PC-9 (cell line): ENCODE data around the gene RFX7. TPM values are rescaled to one million over a fixed set of nuclear protein-coding genes. Genes with fewer than 3 reads are reported as not detected.

Source experiments
- BruUV-seq: library from RNA; stranded (reverse); fragments of 400-500 nt; replicated peaks from 2 replicates; lab custom pipeline; 2021; lab: Mats Ljungman, UMichigan
- CTCF ChIA-PET: fragments of 300-600 bp; sonication (Branson Sonifier 250); formaldehyde crosslinking; loops from one replicate; lab custom pipeline; 2022; ENCODE audit warnings: antibody characterized with exemption; lab: Charles Lee
- POLR2A ChIA-PET: fragments of 300-600 bp; sonication (Branson Sonifier 250); formaldehyde crosslinking; loops from one replicate; lab custom pipeline; 2022; ENCODE audit warnings: antibody characterized with exemption; ENCODE audit not compliant: unreplicated experiment; lab: Charles Lee
- DNase-seq, 2 experiments: peaks; one replicate each; pipeline versions ENCODE4 v3.0.0 to v3.0.0-alpha.2; 2015 to 2022; ENCODE audit warnings: mixed read lengths in 1 of 2
- H2AFZ ChIP-seq: fragments of 200-600 bp; sonication (generic); 2 replicates; pipeline ENCODE4 v1.8.1; 2017; ENCODE audit warnings: antibody characterized with exemption
- H3F3A ChIP-seq: fragments of 200-600 bp; sonication (generic); 2 replicates; pipeline ENCODE4 v1.8.1; 2017; ENCODE audit warnings: antibody characterized with exemption, mild to moderate bottlenecking, low read depth; ENCODE audit not compliant: insufficient read depth
- H3K27ac ChIP-seq: fragments of 200-600 bp; sonication (generic); 2 replicates; pipeline ENCODE4 v1.6.1; 2016; ENCODE audit warnings: mixed run types
- H3K27me3 ChIP-seq: fragments of 200-600 bp; sonication (generic); 2 replicates; pipeline ENCODE4 v1.6.1; 2016; ENCODE audit warnings: low read depth, mixed run types; ENCODE audit not compliant: insufficient read depth
- H3K36me3 ChIP-seq: fragments of 200-600 bp; sonication (generic); 2 replicates; pipeline ENCODE4 v1.6.1; 2016; ENCODE audit warnings: low read depth, mixed run types
- H3K4me1 ChIP-seq: fragments of 200-600 bp; sonication (generic); replicated peaks from 2 replicates; pipeline ENCODE4 v1.6.1; 2016; ENCODE audit warnings: mixed run types; ENCODE audit not compliant: insufficient read depth
- H3K4me2 ChIP-seq: fragments of 200-600 bp; sonication (generic); 2 replicates; pipeline ENCODE4 v1.6.1; 2017; ENCODE audit warnings: mixed run types
- H3K4me3 ChIP-seq: fragments of 200-600 bp; sonication (generic); 2 replicates; pipeline ENCODE4 v1.6.1; 2016; ENCODE audit warnings: mixed run types
- H3K79me2 ChIP-seq: fragments of 200-600 bp; sonication (generic); 2 replicates; pipeline ENCODE4 v1.6.1; 2017; ENCODE audit warnings: low read depth, mixed run types
- H3K9me2 ChIP-seq: fragments of 200-600 bp; sonication (generic); 2 replicates; pipeline ENCODE4 v1.8.1; 2017; ENCODE audit warnings: mild to moderate bottlenecking; ENCODE audit not compliant: insufficient read depth
- H3K9me3 ChIP-seq: fragments of 200-600 bp; sonication (generic); 2 replicates; pipeline ENCODE4 v1.8.1; 2016; ENCODE audit warnings: low read depth; ENCODE audit not compliant: insufficient read depth
- H4K20me1 ChIP-seq: fragments of 200-600 bp; sonication (generic); 2 replicates; pipeline ENCODE4 v1.8.1; 2017; ENCODE audit not compliant: insufficient read depth
- EZH2 ChIP-seq: fragments of 200-600 bp; sonication (generic); IDR thresholded peaks from 2 replicates; pipeline ENCODE4 v1.8.0; 2017; ENCODE audit warnings: antibody characterized with exemption, low read depth
- intact Hi-C: fragments of 100-400 bp; cut with micrococcal nuclease; formaldehyde crosslinking; loops from one replicate; pipeline ENCODE4 v1.10.0; 2022; ENCODE audit not compliant: unreplicated experiment
- total RNA-seq: library from RNA; stranded (reverse); gene quantifications from 2 replicates; pipeline ENCODE4 v1.2.3, GENCODE V29; 2021
- TF ChIP-seq, protein P1 (sequence below): fragments of 200-600 bp; sonication (generic); conservative IDR thresholded peaks from 2 replicates; pipeline ENCODE4 v1.6.1; 2017; ENCODE audit warnings: mixed run types, antibody characterized with exemption, mild to moderate bottlenecking, moderate library complexity

Gene RFX7
- total RNA-seq, 1 experiment from 2014 or later, result 24.6 TPM

DNA sequence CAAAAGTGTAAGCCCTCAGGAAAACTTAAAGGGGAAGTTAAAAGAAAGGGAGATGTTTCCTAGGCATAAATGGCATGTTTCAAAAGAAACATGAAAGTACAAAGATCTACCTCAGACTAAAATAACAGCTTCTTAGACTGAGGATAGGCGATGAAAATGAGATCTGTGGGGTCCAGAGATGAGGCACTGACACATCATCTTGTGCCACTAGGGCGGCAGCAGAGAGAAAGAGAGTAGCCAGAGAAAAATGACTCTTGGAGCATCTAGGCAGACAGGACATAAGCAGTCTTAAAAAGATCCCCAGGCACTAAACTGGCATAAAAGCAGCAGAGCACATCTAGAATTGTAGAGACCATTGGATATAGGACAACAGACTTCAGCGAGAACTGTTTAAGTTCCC, 42.5 kb upstream of the RFX7 start:
- Histone ChIP-seq H3K4me1 (no peaks in the 10 kb centered on the region), H3F3A (no peaks in the 10 kb centered on the region), H3K9me2 (no peaks in the 10 kb centered on the region; the same call in 1 of the 2 replicates), H3K27me3 (no peaks in the 10 kb centered on the region), H3K9me3 (no peaks in the 10 kb centered on the region), H3K36me3 (no peaks in the 10 kb centered on the region), H3K79me2 (no peaks in the 10 kb centered on the region), H3K27ac (no peak overlapping the region), H3K4me3 (no peak overlapping the region), H2AFZ (no peak overlapping the region), H4K20me1 (no peaks in the 10 kb centered on the region), H3K4me2 (no peak overlapping the region)
- intact Hi-C loops, result no loop called here
- TF ChIP-seq, protein P1, sequence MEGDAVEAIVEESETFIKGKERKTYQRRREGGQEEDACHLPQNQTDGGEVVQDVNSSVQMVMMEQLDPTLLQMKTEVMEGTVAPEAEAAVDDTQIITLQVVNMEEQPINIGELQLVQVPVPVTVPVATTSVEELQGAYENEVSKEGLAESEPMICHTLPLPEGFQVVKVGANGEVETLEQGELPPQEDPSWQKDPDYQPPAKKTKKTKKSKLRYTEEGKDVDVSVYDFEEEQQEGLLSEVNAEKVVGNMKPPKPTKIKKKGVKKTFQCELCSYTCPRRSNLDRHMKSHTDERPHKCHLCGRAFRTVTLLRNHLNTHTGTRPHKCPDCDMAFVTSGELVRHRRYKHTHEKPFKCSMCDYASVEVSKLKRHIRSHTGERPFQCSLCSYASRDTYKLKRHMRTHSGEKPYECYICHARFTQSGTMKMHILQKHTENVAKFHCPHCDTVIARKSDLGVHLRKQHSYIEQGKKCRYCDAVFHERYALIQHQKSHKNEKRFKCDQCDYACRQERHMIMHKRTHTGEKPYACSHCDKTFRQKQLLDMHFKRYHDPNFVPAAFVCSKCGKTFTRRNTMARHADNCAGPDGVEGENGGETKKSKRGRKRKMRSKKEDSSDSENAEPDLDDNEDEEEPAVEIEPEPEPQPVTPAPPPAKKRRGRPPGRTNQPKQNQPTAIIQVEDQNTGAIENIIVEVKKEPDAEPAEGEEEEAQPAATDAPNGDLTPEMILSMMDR, result peak; percentile 39; the same call in 1 of the 2 replicates
- no peak for TF ChIP-seq EZH2
- BruUV-seq, result no TSS peak
- ChIA-PET CTCF (no interaction called here), POLR2A (interaction anchor here (0.7 kb wide), 1 partner anchor 130 kb away, joined by 5 read pairs; no protein-coding TSS in a partner anchor)
- no peak for DNase-seq

DNA sequence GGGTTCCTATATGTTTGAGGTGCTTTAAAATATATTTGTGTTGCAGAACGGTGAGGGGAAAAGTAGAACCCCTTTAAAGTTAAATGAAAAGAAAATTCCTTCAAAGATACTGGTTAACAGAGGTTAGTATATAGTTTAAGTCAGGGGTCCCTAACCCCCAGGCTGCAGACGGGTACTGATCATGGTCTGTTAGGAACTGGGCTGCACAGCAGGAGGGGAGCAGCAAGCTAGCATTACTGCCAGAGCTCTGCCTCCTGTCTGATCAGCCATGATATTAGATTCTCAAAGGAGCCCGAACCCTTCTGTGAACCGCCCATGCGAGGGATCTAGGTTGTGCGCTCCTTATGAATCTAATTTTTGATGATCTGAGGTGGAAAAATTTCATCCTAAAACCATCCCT, 37.5 kb upstream of the RFX7 start:
- Histone ChIP-seq H3K9me2 (no peaks in the 10 kb centered on the region), H3K4me1 (no peaks in the 10 kb centered on the region), H3K27me3 (no peaks in the 10 kb centered on the region), H3K27ac (no peak overlapping the region), H3K79me2 (no peaks in the 10 kb centered on the region), H3F3A (no peaks in the 10 kb centered on the region), H3K36me3 (no peaks in the 10 kb centered on the region), H3K4me3 (no peak overlapping the region), H3K9me3 (no peaks in the 10 kb centered on the region), H4K20me1 (no peaks in the 10 kb centered on the region), H3K4me2 (no peak overlapping the region), H2AFZ (no peak overlapping the region)
- intact Hi-C loops, result no loop called here
- CTCF ChIA-PET, result no interaction called here
- no peak for DNase-seq
- POLR2A ChIA-PET, result no interaction called here
- TF ChIP-seq, protein P1, result no peak
- no peak for TF ChIP-seq EZH2
- BruUV-seq, result no TSS peak

DNA sequence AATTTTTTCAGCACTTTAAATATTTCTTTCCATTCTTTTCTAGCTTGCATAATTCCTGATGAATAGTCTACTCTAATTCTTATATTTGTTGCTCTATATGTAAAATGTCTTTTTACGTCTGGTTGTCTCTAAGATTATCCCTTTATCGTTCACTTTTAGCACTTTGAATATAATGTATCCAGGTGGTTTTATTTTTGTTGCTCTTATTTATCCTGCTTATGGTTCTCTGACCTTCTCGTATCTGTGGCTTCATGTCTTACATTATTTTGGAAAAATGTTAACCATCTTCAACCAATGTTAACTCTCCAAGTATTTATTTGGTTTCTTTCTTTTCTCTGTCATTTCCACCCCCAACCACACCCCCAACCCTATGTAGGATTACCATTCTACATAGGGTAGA, 30.0 kb upstream of the RFX7 start:
- Histone ChIP-seq H3K4me3 (no peak overlapping the region), H3K4me2 (no peak overlapping the region), H3F3A (no peaks in the 10 kb centered on the region), H3K9me2 (no peaks in the 10 kb centered on the region), H3K36me3 (no peaks in the 10 kb centered on the region), H3K9me3 (no peaks in the 10 kb centered on the region), H3K27ac (no peak overlapping the region), H3K27me3 (no peaks in the 10 kb centered on the region), H4K20me1 (no peaks in the 10 kb centered on the region), H3K4me1 (no peaks in the 10 kb centered on the region), H3K79me2 (no peaks in the 10 kb centered on the region), H2AFZ (no peak overlapping the region)
- no TSS peak for BruUV-seq
- intact Hi-C loops, result no loop called here
- DNase-seq, result no peak
- POLR2A ChIA-PET, result no interaction called here
- TF ChIP-seq, protein P1, result no peak
- TF ChIP-seq EZH2, result no peak
- CTCF ChIA-PET, result no interaction called here
